RCC 7860 (cell line): Measurements from ENCODE around the gene ZBTB18.
A peak's percentile ranks its signal among the peaks of the same experiment; 100 is the strongest.
"Not testable (repeated sequence)": the region's sequence is repeated elsewhere in the genome, so short reads cannot be mapped to it uniquely, and the experiment has no call there.

ENCODE experiments used
- DNase-seq: peaks from one replicate; pipeline ENCODE4 v3.0.0-alpha.2; 2015; ENCODE audit warnings: low spot score
- FAIRE-seq: peaks from 2 replicates; lab custom pipeline; 2012; peaks lifted over from hg19 to GRCh38; lab: Jason Lieb, UNC

Gene ZBTB18

DNA sequence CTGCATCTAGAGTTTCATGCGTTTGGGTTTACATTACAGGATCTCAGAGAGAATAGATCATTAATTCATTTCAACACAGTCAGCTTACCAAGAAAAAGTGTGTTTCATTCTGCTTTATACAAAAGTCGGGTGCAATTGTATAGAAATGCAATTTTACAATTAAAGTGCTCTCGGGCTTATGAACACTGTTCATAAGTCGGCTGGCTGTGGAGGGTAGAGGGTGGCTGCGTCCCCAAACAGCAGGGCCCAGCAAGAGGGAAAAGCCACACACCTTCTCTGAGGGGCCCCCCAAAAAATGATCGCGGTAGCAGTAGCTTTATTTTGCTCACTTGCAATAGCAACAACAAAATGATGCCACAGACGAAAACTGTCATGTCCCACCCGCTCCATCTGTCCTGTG, 13.8 kb upstream of the ZBTB18 start:
- DNase-seq (no peak), FAIRE-seq (no peak)

DNA sequence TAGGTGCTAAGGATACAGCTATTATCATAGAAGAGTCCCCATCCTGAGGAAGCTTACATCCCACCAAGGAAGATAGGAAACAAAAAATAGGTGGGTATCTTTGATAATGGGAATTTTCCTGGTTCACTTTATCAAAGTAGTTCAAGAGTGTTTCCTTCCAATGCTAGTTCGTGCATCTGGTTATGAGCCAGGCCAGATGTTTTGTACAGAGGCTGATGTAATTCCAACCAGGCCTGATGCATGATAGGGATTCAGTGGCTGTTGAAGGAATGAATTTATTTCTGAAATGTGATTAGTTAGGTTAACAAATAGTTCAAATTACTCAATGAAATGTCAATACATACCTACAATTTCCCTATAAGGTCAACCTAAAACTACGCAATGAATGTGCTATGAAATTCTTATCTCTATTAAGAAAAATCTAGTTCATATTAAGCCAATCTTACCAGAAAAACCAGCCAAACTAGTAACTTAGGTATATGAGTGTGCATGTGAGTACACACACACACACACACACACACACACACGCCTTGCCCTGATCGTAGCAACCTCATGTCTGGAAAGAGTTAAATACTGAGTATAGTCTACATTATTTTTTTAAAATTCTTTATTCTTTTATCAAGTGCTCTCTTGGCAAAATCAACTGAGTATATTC, 9.5 kb upstream of the ZBTB18 start:
- FAIRE-seq (no peak), DNase-seq (no peak)

DNA sequence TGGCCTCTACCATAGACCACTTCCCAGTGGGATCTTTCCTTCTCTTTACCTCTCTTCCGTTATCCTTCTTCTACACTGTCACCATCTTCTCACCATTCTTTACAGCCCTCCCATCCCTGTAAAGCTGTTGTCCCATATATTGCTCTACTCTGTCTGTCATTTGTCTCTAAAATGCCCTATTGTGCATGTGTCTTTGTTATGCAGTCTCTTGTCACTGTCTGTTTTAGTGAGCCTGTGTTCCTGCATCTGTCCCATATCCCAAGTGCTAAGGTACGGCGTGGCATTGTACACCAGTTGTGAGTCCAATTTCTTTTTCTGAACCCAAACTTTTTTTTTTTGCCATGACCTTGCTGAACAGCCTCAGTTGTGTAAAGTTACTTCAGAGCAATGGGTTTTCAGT, 8.8 kb upstream of the ZBTB18 start:
- no peak for FAIRE-seq
- DNase-seq: no peak

DNA sequence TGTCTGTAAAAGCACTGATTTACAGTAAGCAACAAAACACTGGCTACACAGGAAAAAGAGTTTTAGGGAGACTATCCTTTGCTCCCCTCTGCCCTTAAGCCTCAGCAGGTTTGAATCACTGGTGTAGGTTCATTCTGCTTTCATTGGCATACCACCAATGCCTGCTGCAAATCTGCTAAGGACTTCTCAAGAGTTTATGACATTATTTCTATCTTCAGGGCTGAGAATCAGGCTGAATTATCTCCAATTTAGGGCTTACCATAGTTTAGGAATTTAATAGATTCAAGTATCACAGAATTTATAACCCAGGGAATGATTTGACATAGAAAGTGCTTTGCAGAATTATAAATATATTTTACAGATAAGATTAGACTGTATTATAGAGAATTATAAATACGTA, 6.7 kb upstream of the ZBTB18 start:
- DNase-seq (no peak), FAIRE-seq (no peak)

DNA sequence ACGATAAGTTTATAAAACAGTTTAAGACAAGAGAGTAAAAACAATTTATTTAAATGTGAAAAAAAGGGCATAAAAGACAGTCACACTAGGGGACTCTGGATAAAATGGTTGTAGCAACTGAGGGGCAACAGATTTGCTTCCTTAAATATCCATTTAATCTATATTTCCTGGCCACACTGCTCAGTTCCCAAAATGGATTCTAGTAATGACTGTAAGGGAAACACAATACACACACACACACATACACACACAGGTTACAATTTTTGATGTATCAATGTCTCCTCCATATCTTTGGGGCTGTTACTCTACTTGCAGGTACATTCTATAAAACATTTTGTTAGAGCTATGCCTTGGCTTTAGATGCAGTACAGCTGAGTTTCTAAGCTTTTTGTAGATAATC, 4.8 kb upstream of the ZBTB18 start:
- FAIRE-seq, DNase-seq: not testable (repeated sequence)

DNA sequence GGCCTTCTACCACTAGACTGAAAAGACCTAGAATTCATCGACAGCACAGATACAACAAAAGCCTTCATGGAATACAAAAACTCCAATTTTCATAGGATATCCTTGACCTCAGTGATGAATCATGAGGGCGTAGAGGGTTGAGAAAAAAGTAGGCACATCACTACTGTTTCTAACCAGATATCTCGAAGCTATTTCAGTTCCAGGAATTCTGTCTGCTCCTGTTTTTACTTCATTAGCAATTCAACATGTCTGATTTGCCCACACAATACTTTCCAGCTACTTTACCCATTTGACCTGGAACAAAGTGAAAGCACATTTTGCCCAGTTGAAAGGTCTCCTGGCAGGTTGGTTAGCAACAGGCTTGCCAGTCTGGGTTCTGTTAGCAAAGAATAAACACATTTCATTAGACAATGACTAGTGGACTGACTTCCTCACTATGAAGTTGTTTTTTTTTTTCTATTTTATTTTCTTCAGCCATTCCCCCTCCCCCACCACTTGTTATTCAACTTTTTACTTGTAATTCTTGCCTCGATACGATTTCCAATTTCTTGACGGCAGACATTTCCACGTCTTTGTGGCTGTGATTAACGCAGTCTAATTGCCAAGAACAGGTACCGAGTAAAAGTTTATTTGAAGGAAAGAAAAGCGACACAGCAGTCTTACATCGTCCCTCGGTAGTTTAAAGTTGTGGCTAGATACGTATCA, 4.0 kb upstream of the ZBTB18 start:
- peak; percentile 4 for FAIRE-seq
- DNase-seq: no peak

DNA sequence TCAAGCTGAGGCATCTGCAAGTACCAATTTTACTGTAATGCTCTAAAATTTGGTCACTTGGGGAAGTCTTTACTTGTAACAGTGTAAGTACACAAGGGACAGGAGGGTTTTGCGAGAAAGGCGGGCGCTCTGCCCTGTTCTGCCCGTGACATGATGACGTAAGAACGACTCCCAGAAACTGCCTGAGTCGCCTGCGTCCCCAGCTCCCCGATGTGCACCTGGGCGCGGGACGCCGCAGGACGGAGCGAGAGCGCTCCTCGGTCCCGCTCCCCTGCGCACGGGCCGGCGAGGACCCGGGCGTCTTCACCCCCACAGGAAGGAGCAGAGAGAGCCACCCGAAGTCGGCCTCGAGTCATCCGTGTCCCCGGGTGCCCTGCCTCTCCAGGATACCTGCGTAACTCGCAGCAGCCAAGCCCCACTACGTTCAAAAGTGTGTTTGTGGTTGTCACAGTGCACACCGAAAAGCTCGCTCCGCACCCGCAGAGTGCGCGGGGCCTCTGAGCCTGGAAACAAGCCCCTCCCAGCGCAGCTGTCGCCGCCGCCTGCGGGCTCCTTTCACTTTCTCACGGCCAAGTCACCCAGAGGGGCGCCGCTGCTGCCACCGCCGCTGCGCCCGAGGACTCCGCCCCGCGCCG, 3.3 kb upstream of the ZBTB18 start:
- no peak for FAIRE-seq
- no peak for DNase-seq

DNA sequence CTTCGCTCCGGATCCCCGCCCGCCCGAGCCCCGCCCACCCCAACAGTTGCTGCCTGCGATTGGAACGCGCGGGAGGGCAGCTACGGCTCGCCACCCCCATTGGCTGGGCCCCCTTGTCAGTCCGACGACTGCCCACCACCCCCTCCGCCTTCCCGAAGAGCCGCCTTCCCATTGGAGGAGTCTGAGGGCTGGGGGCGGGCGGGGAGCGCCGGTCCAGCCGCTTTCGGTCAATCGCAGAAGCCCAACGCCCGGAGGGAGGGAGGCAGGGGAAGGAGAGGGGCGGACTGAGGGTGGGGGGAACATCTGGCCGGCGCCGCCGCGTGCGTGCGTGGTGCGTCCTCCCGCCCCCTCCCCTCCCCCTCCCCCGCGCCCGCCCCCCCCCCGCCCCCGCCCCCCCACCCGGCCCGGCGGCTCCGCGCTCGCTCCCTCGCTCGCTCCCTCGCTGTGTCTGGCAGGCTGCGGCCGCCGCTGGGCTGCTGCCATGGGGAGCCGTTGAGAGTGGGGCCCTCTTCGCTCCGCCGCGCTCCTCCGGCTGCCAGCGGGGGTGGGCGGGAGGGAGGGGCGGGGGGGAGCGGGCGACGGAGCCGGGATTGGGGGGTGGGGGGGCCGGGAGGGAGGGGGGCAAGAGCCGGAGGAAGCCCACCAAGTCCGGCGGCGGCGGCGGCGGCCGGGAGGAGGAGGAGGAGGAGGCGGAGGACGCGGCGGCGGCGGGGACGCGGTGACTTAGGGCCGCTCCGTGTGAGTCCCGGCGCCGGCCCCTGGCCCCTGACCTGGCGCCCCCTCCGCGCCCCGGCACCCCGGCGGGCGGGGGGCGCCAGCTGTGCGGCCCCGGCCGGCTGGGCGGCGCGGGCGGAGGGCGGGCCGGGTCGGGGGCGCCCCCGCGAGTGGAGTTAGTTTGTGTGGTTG, 2.6 kb upstream of the ZBTB18 start:
- FAIRE-seq (peak; percentile 32), DNase-seq (peak; percentile 96)

DNA sequence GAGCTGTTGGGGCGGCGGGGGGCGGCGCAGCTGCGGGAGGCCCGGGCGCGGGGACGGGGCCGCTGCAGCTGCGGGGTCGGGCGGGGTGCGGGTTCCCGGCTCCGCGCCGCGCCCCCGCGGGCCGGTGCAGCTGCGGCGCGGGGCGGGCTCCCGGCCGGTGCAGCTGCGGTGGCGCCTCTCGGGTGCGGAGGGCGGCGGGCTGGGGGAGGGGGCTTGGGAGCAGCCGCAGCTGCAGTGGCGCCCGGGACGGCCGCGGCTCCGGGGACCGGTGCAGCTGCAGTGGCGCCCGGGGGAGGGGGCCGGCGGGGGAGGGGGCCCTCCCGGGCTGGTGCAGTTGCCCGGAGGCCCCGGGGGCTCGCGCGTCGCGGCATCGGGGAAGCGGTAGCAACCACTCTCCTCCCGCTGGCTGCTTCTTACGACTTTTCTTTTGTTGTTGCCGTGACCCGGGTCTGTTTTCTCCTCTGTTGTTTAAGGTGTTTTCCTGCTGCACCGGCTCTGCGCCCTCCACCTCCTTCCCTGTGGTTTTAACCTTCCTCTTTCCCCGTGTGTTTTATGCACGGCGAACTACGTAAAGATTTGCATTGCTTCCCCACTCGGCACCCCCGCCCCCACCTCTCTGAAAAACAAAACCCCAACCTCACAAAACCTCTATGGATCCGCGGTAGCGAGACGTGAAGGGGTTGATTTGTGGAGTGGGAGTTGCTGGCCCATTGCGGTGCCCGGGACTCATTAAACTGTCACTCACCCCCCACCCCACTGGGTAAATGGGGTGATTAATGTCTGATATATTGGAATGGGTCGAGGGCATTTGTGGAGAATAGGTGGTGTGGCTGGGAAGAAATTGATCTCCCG, 1.7 kb upstream of the ZBTB18 start:
- FAIRE-seq (no peak), DNase-seq (no peak)

DNA sequence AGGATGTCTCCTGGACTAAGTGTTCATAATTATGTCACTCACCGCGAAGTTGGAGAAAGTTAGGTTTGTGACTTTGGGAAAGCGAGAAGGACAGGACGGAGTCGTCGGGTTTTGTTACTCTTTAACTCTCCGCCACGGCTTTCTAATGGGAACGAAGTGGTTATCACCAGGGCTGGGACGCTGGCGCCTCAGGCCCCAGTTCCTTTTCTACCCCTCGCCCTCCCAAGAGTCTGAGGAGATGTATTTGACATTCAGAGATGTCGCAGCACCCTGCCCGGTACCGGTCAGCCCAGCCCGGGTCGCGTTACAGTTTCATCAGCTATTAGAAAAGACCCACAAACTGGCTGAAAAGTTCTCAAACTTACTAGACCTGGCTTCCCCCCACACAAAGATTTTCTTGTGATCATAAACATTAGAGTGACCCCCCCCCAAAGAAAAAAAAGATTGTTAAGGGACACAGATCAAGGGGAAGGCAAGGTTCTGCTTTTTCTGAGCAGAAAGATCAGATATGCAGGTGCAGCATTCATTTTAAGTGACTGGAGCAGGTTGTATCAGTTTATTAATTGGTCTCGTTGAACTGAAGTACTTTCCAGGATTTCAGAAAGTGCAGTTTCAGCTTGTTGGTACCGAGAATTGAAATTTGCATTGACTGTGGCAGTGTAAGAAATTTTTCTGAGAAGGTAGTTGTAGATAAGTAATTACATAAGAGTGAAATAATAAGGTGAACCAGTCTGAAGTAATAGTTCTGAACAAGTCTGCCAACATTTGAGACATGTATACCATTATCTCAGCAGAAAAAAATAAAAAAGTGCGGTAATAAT, 859 bp upstream of the ZBTB18 start:
- FAIRE-seq: no peak
- peak; percentile 6 for DNase-seq

DNA sequence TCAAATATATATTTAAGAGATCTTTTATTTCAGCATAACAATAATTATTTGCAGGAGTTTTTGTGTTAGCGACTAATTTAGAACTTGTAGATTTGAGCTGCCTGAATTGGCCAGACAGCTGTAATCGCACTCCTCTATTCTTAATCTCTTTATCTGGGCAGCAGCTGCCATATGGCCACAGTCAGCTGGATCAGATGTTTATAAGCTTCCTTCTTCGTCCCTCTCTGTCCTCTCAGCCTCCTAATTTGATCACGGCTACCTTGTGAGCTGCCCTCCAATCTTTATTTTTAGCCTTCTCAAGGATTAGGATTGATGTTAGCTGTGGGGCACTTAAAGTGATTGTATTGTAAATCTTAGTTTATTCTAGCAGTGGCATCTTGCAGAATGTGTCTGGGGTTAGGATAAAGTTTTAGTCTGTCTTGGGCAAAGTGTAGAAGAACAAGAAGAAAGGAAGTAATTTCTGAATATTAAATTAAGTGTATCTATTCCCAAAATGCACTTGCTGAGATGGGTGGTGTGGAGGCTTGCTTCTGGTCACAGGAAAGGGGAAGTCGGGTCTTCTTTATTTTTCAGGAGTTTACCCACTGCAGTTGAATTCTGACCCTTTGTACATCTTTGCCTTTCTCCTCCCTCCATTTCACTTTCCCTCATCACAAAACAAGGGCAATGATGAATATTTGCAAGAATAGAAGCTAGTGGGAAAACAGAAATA, 1.1 kb downstream of the ZBTB18 start:
- no peak for DNase-seq
- no peak for FAIRE-seq

DNA sequence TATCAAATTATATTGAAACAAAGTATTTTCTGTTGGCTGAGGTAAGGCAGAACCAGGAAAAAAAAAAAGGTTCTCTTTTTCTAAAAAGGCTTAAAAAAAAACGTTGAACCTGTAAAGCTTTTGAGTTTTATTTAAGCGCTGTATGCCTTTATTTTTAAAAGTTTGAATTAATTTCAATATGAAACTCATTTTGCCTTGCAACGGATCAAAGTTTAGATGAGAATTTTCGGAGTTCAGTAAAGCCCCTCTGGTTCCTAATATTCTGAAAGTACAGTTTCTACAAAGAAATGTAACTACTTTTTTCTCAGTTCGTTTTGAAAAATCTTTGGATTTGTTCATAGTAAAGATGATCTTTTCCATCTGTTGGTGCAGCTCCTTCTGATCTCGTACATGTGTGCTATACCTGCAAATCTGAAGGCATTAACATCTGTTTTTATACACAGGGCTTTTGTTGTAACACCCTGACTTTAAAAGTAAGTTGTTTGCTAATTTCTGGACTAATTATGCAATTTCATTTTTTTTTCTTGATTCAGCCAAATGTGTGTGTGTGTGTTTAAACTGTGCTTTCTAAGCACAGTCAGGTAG, 1.7 kb downstream of the ZBTB18 start:
- FAIRE-seq: no peak
- no peak for DNase-seq

DNA sequence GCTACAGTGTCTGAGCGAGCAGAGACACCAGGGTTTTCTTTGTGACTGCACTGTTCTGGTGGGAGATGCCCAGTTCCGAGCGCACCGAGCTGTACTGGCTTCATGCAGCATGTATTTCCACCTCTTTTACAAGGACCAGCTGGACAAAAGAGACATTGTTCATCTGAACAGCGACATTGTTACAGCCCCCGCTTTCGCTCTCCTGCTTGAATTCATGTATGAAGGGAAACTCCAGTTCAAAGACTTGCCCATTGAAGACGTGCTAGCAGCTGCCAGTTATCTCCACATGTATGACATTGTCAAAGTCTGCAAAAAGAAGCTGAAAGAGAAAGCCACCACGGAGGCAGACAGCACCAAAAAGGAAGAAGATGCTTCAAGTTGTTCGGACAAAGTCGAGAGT, 2.7 kb downstream of the ZBTB18 start:
- FAIRE-seq: no peak
- no peak for DNase-seq

DNA sequence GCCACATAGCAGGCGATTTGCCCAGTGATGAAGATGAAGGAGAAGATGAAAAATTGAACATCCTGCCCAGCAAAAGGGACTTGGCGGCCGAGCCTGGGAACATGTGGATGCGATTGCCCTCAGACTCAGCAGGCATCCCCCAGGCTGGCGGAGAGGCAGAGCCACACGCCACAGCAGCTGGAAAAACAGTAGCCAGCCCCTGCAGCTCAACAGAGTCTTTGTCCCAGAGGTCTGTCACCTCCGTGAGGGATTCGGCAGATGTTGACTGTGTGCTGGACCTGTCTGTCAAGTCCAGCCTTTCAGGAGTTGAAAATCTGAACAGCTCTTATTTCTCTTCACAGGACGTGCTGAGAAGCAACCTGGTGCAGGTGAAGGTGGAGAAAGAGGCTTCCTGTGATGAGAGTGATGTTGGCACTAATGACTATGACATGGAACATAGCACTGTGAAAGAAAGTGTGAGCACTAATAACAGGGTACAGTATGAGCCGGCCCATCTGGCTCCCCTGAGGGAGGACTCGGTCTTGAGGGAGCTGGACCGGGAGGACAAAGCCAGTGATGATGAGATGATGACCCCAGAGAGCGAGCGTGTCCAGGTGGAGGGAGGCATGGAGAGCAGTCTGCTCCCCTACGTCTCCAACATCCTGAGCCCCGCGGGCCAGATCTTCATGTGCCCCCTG, 3.3 kb downstream of the ZBTB18 start:
- DNase-seq (no peak), FAIRE-seq (no peak)

DNA sequence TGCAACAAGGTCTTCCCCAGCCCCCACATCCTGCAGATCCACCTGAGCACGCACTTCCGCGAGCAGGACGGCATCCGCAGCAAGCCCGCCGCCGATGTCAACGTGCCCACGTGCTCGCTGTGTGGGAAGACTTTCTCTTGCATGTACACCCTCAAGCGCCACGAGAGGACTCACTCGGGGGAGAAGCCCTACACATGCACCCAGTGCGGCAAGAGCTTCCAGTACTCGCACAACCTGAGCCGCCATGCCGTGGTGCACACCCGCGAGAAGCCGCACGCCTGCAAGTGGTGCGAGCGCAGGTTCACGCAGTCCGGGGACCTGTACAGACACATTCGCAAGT, 3.8 kb downstream of the ZBTB18 start:
- DNase-seq (no peak), FAIRE-seq (no peak)

DNA sequence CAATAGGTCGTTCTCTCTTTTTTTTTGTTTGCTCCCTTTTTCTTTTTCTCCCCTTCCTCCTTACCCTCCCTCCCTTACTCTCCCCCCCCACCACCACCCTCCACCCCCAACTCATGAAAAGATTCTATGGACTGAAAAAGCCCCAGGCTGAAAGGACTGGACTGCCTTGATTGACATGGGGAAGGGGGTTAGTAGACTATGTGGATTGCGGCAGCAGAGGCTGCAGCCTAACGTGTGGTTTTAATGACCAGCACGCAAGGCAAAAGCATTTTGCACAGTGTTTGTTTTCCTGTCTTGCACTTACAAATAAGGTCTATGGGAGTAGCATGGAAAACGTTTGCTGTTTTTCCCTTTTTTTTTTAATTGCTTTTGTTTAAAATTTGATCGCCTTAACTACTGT, 5.5 kb downstream of the ZBTB18 start:
- DNase-seq: no peak
- FAIRE-seq: no peak

DNA sequence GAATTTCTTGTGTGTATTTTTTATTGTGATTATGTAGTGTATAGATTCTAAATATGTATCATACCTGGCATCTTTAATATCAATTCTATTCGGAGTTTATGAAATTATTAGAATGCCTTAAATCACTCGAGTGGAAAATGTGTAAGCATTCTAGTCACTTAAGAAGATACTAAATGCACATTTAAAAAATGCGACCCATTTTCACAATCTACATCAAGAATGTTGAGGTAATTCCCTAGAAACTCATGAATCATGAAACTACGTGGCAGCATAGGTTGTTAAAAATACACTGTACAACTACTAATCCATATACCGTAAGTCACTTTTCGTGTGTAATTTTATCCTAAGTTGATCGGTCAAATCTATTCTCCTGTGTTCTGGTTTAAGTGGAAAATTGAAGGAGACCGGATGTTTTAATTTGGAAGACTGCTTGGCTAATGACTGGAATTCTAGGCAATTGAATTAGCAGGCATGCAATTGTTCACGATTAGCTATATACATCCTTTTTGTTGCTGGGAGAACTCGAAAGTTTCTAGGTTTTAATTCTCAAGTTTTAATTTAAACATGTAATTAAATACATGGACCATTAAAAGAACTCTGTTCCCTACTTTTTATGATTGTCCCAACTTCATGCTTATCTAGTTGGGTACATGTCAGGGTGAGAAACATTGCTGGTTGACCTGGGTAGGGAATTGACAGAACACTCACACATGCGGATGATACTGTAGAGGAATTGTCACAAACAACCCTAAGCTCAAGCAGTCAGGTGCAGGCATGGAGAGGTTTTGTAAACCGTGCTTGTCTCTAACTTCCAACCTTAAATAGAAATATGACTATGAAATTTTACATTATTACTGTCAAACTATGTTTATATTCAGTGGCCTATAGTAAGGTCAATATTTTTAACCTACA, 6.6 kb downstream of the ZBTB18 start:
- no peak for FAIRE-seq

More for the DNA sequence above, 6.6 kb downstream of the ZBTB18 start:
- DNase-seq: no peak
